ENCODE results near the gene TBC1D25. TPM values are rescaled to one million over a fixed set of nuclear protein-coding genes. Genes with fewer than 3 reads are reported as not detected.
A peak's percentile ranks its signal among the peaks of the same experiment; 100 is the strongest.

Gene TBC1D25
- polyA plus RNA-seq, 3 donors = 7.7 to 9.5 (median 9.5) TPM

GRCh38 chrX:48597353-48598264, 58.1 kb downstream of the TBC1D25 start, which contains the start of gene WDR13:
TSS of gene WDR13 (plus strand) at chrX:48597492. CDS start at chrX:48597997, 505 bp downstream.
- DNase-seq (ENCODE audit: low read depth in 3 of 3, low spot score in 2 of 3) = peak; percentile 78 to 82 (median 80)

DNA sequence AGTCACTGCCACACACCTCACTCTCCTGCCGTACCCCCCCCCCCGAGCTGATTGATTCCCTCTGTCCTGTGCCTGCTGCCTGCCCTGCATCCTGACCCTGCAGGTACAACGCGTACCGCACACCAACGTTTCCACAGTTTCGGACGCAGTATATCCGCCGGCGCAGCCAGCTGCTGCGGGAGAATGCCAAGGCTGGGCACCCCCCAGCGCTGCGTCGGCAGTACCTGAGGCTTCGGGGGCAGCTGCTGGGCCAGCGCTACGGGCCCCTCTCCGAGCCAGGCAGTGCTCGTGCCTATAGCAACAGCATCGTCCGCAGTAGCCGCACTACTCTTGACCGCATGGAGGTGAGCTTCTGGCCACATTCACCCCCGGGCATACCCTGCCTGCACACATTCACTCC, 59.1 kb downstream of the TBC1D25 start:
- DNase-seq (ENCODE audit: low read depth in 3 of 3, low spot score in 2 of 3) = no peak

GRCh38 chrX:48599341-48599740, 59.8 kb downstream of the TBC1D25 start:
- DNase-seq (ENCODE audit: low read depth in 3 of 3, low spot score in 2 of 3) = no peak

DNA sequence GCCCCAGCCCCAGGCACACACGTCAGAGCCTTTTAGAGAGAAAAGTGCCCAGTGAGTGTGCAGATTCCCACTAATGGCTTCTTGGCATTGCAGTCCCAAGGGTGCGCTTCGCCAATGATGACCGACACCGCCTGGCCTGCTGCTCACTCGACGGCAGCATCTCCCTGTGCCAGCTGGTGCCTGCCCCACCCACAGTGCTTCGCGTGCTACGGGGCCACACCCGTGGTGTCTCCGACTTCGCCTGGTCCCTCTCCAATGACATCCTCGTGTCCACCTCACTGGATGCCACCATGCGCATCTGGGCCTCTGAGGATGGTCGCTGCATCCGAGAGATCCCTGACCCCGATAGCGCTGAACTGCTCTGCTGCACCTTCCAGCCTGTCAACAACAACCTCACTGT, 60.7 kb downstream of the TBC1D25 start:
- no peak for DNase-seq (ENCODE audit: low read depth in 3 of 3, low spot score in 2 of 3)

DNA sequence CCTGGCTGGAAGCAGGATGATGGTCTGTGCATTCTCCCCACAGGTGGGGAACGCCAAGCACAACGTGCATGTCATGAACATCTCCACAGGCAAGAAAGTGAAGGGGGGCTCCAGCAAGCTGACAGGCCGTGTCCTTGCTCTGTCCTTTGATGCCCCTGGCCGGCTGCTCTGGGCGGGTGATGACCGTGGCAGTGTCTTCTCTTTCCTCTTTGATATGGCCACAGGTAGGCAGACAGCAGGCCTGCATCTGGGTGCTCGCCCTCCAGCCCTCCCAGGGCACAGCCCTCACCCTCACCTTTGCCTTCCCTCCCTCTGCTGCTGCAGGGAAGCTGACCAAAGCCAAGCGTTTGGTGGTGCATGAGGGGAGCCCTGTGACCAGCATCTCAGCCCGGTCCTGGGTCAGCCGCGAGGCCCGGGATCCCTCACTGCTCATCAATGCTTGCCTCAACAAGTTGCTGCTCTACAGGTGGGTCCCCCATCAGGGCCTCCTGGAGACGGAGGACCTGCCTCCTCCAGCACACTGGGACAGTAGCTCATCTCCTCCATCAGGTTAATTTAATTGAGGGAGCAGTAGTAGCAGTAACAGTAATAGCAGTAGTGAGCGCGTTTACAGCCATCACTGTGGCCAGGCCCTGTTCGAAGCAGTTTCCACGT, 62.4 kb downstream of the TBC1D25 start:
- no peak for DNase-seq (ENCODE audit: low read depth in 3 of 3, low spot score in 2 of 3)

- DNase-seq (ENCODE audit: low read depth in 3 of 3, low spot score in 2 of 3) = no peak
Measured at GRCh38 chrX:48604701-48605100, 65.2 kb downstream of the TBC1D25 start.

GRCh38 chrX:48606091-48606490, 66.6 kb downstream of the TBC1D25 start:
- no peak for DNase-seq (ENCODE audit: low read depth in 3 of 3, low spot score in 2 of 3)

GRCh38 chrX:48611703-48612102, 72.2 kb downstream of the TBC1D25 start:
- DNase-seq (ENCODE audit: low read depth in 3 of 3, low spot score in 2 of 3) = no peak

Other genes starting within 250 kb of the TBC1D25 start
- gene SSX3, start 183.0 kb upstream of the TBC1D25 start, polyA plus RNA-seq (ENCODE audit: insufficient read length in 3 of 3) = not detected
- not detected for gene SSX4, start 156.2 kb upstream of the TBC1D25 start, polyA plus RNA-seq (ENCODE audit: insufficient read length in 3 of 3)
- not detected for gene SSX4B, start 127.8 kb upstream of the TBC1D25 start, polyA plus RNA-seq (ENCODE audit: insufficient read length in 3 of 3)
- gene SLC38A5, start 69.5 kb upstream of the TBC1D25 start, polyA plus RNA-seq (ENCODE audit: insufficient read length in 3 of 3) = 1 to 10 TPM; 3.2 to 6.0 (median 4.1) TPM
- 10 to 100 TPM; 32.2 to 35.6 (median 34.8) TPM for gene FTSJ1, start 63.5 kb upstream of the TBC1D25 start, polyA plus RNA-seq (ENCODE audit: insufficient read length in 3 of 3)
- gene PORCN, start 30.7 kb upstream of the TBC1D25 start, polyA plus RNA-seq (ENCODE audit: insufficient read length in 3 of 3) = 1 to 10 TPM; 6.8 to 7.5 (median 7.1) TPM
- gene EBP, start 17.9 kb upstream of the TBC1D25 start, polyA plus RNA-seq (ENCODE audit: insufficient read length in 3 of 3) = 10 to 100 TPM; 68.3 to 77.3 (median 70.3) TPM
- gene RBM3, start 34.8 kb downstream of the TBC1D25 start, polyA plus RNA-seq (ENCODE audit: insufficient read length in 3 of 3) = 100 to 1,000 TPM; 299 to 341 (median 338) TPM
- 100 to 1,000 TPM; 101 to 128 (median 121) TPM for gene WDR13, start 57.8 kb downstream of the TBC1D25 start, polyA plus RNA-seq (ENCODE audit: insufficient read length in 3 of 3)
- 1 to 10 TPM; 2.8 to 3.0 (median 2.9) TPM for gene WAS, start 144.1 kb downstream of the TBC1D25 start, polyA plus RNA-seq (ENCODE audit: insufficient read length in 3 of 3)
- 1 to 10 TPM; 5.7 to 6.5 (median 6.0) TPM for gene SUV39H1, start 157.0 kb downstream of the TBC1D25 start, polyA plus RNA-seq (ENCODE audit: insufficient read length in 3 of 3)
- gene GLOD5, start 222.0 kb downstream of the TBC1D25 start, polyA plus RNA-seq (ENCODE audit: insufficient read length in 3 of 3) = 1 to 10 TPM; 1.1 to 2.8 (median 1.5) TPM
- gene GATA1, start 246.9 kb downstream of the TBC1D25 start, polyA plus RNA-seq (ENCODE audit: insufficient read length in 3 of 3) = under 1 TPM; 0.40 to 0.74 (median 0.74) TPM

All from right renal cortex interstitium (tissue), 3 donors.